ENCODE measurements around the gene DCP1B. TPM values are rescaled to one million over a fixed set of nuclear protein-coding genes. Genes with fewer than 3 reads are reported as not detected.
A peak's percentile ranks its signal among the peaks of the same experiment; 100 is the strongest.

The DCP1B gene
- total RNA-seq, 2 experiments from 2014 or later = 13.1 to 13.4 TPM

DNA sequence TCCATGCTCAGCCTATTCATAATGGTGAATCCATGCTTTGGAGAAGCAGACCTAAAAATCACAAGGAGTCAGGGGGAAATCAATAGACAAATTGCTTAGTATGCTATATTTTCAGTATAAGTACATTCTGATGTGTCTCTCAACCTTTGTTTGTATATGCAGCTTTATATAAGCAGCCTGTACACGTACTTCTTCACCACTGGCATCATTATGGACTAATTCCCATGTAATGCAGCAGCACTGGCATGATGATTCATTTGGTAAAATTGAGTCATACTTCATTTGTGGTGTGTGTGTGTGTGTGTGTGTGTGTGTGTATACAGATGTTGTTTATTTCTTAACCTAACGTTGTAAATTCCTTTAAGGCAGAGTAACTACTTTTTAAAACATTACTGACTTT lies 10.9 kb downstream of the DCP1B start:
- ChIA-PET POLR2A (interaction anchor here (1.5 kb wide), 1 partner anchor 10 kb away, joined by 4 read pairs; no protein-coding TSS in a partner anchor), CTCF (interaction anchor here (1.7 to 2.7 kb wide), 2 partner anchors 53 to 202 kb away, joined by 6 to 8 read pairs; no protein-coding TSS in a partner anchor)
- H3K27me3 Mint-ChIP-seq = no peaks in the 10 kb centered on the region
- no peak overlapping the region for H3K4me3 Mint-ChIP-seq
- peak; percentile 11 for DNase-seq
- peaks cover 41% of the 10 kb centered on the region for H3K36me3 Mint-ChIP-seq
- intact Hi-C loops (cut with micrococcal nuclease) = no loop called here
- H3K27ac Mint-ChIP-seq = peak overlapping the region; percentile 65
- H3K9me3 Mint-ChIP-seq = no peaks in the 10 kb centered on the region
- peaks cover 38% of the 10 kb centered on the region for H3K4me1 Mint-ChIP-seq (ENCODE audit: low read depth)

DNA sequence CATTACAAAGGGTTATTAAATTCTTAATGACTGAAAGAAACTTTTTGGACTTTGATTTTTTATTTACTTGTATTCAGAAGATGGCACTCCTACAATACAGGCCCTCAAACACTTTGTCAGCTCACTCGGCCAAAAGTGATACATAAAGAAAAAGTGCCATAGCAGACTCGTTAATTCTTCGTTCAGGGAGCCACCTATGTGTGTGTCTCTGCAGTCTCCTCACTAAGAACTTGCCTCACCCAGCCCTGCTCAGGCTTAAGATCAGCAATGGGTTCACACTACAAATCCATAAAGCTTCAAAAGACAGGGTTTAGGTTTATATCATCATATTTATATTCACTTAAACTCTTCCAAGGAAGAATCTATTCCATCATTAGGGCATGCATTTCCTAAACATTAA lies 11.5 kb downstream of the DCP1B start:
- Mint-ChIP-seq H3K27ac (no peak overlapping the region), H3K4me1 (ENCODE audit: low read depth) (peaks cover 35% of the 10 kb centered on the region), H3K36me3 (peaks cover 47% of the 10 kb centered on the region), H3K27me3 (no peaks in the 10 kb centered on the region), H3K4me3 (no peak overlapping the region), H3K9me3 (no peaks in the 10 kb centered on the region)
- DNase-seq = no peak
- ChIA-PET CTCF (interaction anchor here (2.7 kb wide), 1 partner anchor 53 kb away, joined by 8 read pairs; no protein-coding TSS in a partner anchor), POLR2A (no interaction called here)
- intact Hi-C loops (cut with micrococcal nuclease) = no loop called here

DNA sequence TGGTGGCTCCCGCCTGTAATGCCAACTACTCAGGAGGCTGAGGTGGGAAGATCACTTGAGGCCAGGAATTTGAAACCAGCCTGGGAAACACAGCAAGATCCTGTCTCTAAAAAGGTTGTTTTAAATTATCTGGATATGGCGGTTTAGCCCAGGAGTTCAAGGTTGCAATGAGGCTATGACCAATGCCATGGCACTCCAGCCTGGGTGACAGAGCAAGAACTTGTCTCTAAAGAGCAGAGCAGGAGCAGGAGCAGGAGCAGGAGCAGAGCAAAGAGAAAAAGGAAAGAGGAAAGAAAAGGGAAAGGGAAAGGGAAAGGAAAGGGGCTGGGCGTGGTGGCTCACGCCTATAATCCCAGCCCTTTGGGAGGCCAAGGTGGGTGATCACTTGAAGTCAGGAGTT lies 15.1 kb downstream of the DCP1B start:
- intact Hi-C loops (cut with micrococcal nuclease) = no loop called here
- Mint-ChIP-seq H3K27ac (no peak overlapping the region), H3K4me1 (ENCODE audit: low read depth) (peaks cover 12% of the 10 kb centered on the region), H3K4me3 (no peak overlapping the region), H3K27me3 (no peaks in the 10 kb centered on the region), H3K36me3 (peaks cover 59% of the 10 kb centered on the region), H3K9me3 (peaks cover 23% of the 10 kb centered on the region)
- DNase-seq = no peak
- POLR2A ChIA-PET = no interaction called here
- CTCF ChIA-PET = no interaction called here

- Mint-ChIP-seq H3K27me3 (no peaks in the 10 kb centered on the region), H3K36me3 (peaks cover 50% of the 10 kb centered on the region), H3K4me3 (no peak overlapping the region), H3K9me3 (peaks cover 23% of the 10 kb centered on the region), H3K4me1 (ENCODE audit: low read depth) (no peaks in the 10 kb centered on the region), H3K27ac (no peak overlapping the region)
- ChIA-PET CTCF (interaction anchor here (0.7 to 1.0 kb wide), 2 partner anchors 11 to 44 kb away, joined by 3 to 4 read pairs; no protein-coding TSS in a partner anchor), POLR2A (no interaction called here)
- intact Hi-C loops (cut with micrococcal nuclease) = no loop called here
- DNase-seq = no peak
Observed at GRCh38 chr12:1984759-1985158, 19.5 kb downstream of the DCP1B start.

DNA sequence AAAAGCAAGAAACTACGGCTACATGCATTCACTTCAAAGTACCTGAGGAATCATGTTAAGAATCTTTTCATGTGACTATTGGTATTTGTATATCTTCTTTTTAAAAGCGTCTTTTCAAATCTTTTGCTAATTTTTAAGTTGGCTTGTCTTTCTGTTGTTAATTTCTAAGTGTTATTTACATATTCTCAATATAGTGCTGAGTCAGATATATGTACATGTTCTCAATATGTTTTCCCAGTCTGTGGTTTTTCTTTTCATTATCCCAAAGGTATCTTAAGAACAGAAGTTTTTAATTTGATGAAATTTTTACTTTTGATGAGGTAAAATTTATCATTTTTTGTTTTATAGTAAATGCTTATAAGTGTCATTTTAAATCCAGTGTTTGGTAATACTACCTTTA lies 24.0 kb downstream of the DCP1B start:
- intact Hi-C loops (cut with micrococcal nuclease) = no loop called here
- Mint-ChIP-seq H3K9me3 (peaks cover 10% of the 10 kb centered on the region), H3K36me3 (peaks cover 18% of the 10 kb centered on the region), H3K4me1 (ENCODE audit: low read depth) (no peaks in the 10 kb centered on the region), H3K27me3 (no peaks in the 10 kb centered on the region), H3K4me3 (no peak overlapping the region), H3K27ac (no peak overlapping the region)
- DNase-seq = no peak
- ChIA-PET POLR2A (no interaction called here), CTCF (interaction anchor here (1.0 kb wide), 1 partner anchor 40 kb away, joined by 3 read pairs; no protein-coding TSS in a partner anchor)

- no peak overlapping the region for H3K27ac Mint-ChIP-seq
- intact Hi-C loops (cut with micrococcal nuclease) = no loop called here
- POLR2A ChIA-PET = no interaction called here
- peaks cover 1% of the 10 kb centered on the region for H3K36me3 Mint-ChIP-seq
- H3K4me3 Mint-ChIP-seq = no peak overlapping the region
- no peaks in the 10 kb centered on the region for H3K4me1 Mint-ChIP-seq (ENCODE audit: low read depth)
- H3K9me3 Mint-ChIP-seq = no peaks in the 10 kb centered on the region
- CTCF ChIA-PET = no interaction called here
- no peaks in the 10 kb centered on the region for H3K27me3 Mint-ChIP-seq
- DNase-seq = no peak
Observed at GRCh38 chr12:1978078-1978862, 26.0 kb downstream of the DCP1B start.

GRCh38 chr12:1977588-1977987 lies 26.7 kb downstream of the DCP1B start:
- intact Hi-C loops (cut with micrococcal nuclease) = no loop called here
- Mint-ChIP-seq H3K4me1 (ENCODE audit: low read depth) (no peaks in the 10 kb centered on the region), H3K9me3 (no peaks in the 10 kb centered on the region), H3K4me3 (no peak overlapping the region), H3K27me3 (no peaks in the 10 kb centered on the region), H3K27ac (no peak overlapping the region), H3K36me3 (no peaks in the 10 kb centered on the region)
- POLR2A ChIA-PET = no interaction called here
- CTCF ChIA-PET = no interaction called here
- DNase-seq = no peak

DNA sequence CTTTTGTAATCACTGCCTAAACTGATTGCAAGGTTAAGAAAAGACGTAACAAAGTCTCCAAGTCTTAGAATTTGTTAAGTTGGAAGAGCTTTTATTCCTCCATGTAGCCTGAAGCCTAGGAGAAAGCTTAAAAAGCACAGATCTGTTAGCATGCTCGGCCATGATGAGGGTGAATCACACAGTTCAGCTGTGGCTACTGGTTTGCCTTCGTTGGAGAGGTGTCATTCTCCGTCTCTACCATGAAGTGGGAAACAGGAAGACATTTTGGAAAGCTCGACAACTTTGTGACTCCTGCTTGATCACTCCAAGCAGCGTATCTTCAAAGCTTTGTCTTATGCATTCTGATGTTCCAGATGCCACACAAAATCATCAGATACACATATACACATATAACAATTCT lies 27.1 kb downstream of the DCP1B start:
- Mint-ChIP-seq H3K4me3 (no peak overlapping the region), H3K36me3 (peaks cover 1% of the 10 kb centered on the region), H3K27ac (no peak overlapping the region), H3K27me3 (no peaks in the 10 kb centered on the region), H3K9me3 (no peaks in the 10 kb centered on the region), H3K4me1 (ENCODE audit: low read depth) (no peaks in the 10 kb centered on the region)
- ChIA-PET CTCF (no interaction called here), POLR2A (no interaction called here)
- intact Hi-C loops (cut with micrococcal nuclease) = no loop called here
- DNase-seq = no peak

DNA sequence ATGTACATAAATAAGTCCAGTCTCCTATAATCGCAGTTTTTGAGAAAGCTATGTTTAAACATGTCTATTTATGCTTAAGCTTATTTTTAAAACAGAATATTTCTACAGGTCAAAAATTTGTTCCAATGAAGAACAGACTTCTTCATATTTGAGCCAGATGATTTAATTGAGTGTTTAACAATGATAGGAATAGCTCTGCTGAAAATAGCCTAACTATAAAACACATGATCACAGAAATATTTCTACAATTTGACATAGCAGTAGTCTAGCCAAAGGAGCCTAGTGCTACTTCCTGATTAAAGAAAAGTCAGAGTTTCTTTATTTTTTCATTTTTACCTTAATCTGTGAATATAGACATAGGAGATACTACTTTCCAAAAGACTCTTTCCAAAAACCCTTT lies 29.4 kb downstream of the DCP1B start:
- peaks cover 1% of the 10 kb centered on the region for H3K36me3 Mint-ChIP-seq
- H3K4me1 Mint-ChIP-seq (ENCODE audit: low read depth) = no peaks in the 10 kb centered on the region
- ChIA-PET CTCF (interaction anchor here (1.0 kb wide), 1 partner anchor 35 kb away, joined by 5 read pairs; no protein-coding TSS in a partner anchor), POLR2A (interaction anchor here (0.6 kb wide), 1 partner anchor 9 kb away, joined by 5 read pairs; no protein-coding TSS in a partner anchor)
- no peak overlapping the region for H3K4me3 Mint-ChIP-seq
- intact Hi-C loops (cut with micrococcal nuclease) = no loop called here
- no peaks in the 10 kb centered on the region for H3K9me3 Mint-ChIP-seq
- H3K27me3 Mint-ChIP-seq = no peaks in the 10 kb centered on the region
- DNase-seq = no peak
- H3K27ac Mint-ChIP-seq = no peak overlapping the region

GRCh38 chr12:1972856-1973317 lies 31.4 kb downstream of the DCP1B start:
- Mint-ChIP-seq H3K4me3 (no peak overlapping the region), H3K9me3 (no peaks in the 10 kb centered on the region), H3K27me3 (no peaks in the 10 kb centered on the region), H3K4me1 (ENCODE audit: low read depth) (peaks cover 3% of the 10 kb centered on the region), H3K36me3 (peaks cover 1% of the 10 kb centered on the region), H3K27ac (no peak overlapping the region)
- intact Hi-C loops (cut with micrococcal nuclease) = no loop called here
- POLR2A ChIA-PET = no interaction called here
- DNase-seq = no peak
- CTCF ChIA-PET = interaction anchor here (1.2 kb wide), 1 partner anchor 33 kb away, joined by 5 read pairs; no protein-coding TSS in a partner anchor

- H3K4me1 Mint-ChIP-seq (ENCODE audit: low read depth) = peaks cover 3% of the 10 kb centered on the region
- no peaks in the 10 kb centered on the region for H3K9me3 Mint-ChIP-seq
- CTCF ChIA-PET = interaction anchor here (1.2 kb wide), 1 partner anchor 32 kb away, joined by 5 read pairs; no protein-coding TSS in a partner anchor
- intact Hi-C loops (cut with micrococcal nuclease) = no loop called here
- DNase-seq = no peak
- no peak overlapping the region for H3K27ac Mint-ChIP-seq
- no peak overlapping the region for H3K4me3 Mint-ChIP-seq
- POLR2A ChIA-PET = no interaction called here
- no peaks in the 10 kb centered on the region for H3K27me3 Mint-ChIP-seq
- peaks cover 1% of the 10 kb centered on the region for H3K36me3 Mint-ChIP-seq
Observed at GRCh38 chr12:1972260-1972659, 32.0 kb downstream of the DCP1B start.

DNA sequence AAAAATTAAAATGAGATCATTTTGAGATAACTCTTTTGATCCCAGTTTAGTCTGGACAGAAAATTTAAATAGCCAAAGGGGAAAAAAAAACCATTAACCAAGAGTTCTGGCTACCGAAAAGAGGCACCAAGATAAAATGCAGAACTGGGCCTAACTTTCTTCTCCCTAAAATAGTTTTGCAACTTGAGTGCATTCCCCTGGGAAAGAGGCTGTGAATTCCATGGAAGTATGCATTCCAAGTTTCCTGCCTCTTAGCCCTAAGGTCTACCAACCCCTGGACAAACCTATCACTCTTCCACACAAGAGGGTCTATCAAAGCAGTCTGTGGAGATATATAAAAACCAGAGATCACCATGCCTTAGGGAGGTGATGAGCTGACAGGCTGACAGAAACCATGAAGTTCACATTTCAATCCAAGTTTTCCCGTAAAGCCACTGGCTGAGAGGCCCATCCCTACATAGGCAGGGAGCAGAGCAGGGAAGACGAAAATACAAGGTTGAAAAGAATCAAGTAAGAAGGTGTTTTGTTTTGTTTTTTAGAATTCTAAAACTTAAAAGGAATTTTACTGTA lies 33.8 kb downstream of the DCP1B start:
- Mint-ChIP-seq H3K4me1 (ENCODE audit: low read depth) (peaks cover 3% of the 10 kb centered on the region), H3K36me3 (peaks cover 5% of the 10 kb centered on the region), H3K4me3 (no peak overlapping the region), H3K27ac (no peak overlapping the region), H3K27me3 (no peaks in the 10 kb centered on the region), H3K9me3 (no peaks in the 10 kb centered on the region)
- ChIA-PET POLR2A (no interaction called here), CTCF (no interaction called here)
- DNase-seq = no peak
- intact Hi-C loops (cut with micrococcal nuclease) = no loop called here

Data from activated CD4-positive, alpha-beta memory T cell treated with anti-CD3 and anti-CD28 coated beads for 36 hours (primary cell).